Limb (tissue), 2 donors: ENCODE data around the gene PRICKLE2.
"Not testable (repeated sequence)": the region's sequence is repeated elsewhere in the genome, so short reads cannot be mapped to it uniquely, and the experiment has no call there.

Source experiments
- DNase-seq, 2 donors: peaks; one replicate each; pipeline ENCODE4 v3.0.0-alpha.2; 2016; ENCODE audit errors: extremely low spot score in 2 of 2

The PRICKLE2 gene

DNA sequence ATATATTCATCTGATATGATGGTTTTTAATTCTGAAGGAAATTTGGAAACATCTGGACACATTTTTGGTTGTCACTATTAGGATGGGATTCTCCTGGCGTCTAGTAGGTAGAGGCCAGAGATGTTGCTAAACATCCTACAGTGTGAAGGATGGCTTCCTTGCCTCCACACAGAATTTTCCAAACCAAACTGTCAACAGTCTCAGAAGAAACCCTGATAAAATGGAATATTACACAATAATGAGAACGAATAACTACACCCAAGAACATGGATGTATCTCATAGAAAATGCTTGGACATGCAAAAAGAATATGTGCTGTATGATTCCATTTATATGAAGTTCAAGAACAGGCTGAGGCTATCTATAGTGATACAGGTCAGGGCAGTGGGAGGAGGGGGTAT, 122.1 kb downstream of the PRICKLE2 start:
- no peak for DNase-seq

DNA sequence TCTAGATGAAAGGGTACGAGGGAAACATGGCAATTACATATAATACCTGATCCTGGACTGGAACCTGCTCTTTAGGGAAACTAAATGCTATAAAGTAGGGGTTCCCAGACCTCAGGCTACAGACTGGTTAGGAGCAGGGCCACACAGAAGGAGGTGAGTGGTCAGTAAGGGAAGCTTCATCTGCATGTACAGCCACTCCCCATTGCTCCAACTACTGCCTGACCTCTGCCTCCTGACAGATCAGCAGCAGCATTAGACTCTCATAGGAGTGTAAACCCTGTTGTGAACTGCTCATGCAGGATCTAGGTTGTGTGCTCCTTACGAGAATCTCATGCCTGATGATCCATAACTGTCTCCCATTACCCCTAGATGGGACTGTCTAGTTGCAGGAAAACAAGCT, 123.1 kb downstream of the PRICKLE2 start:
- no peak for DNase-seq

GRCh38 chr3:64099316-64099715, 126.0 kb downstream of the PRICKLE2 start:
- no peak for DNase-seq

DNA sequence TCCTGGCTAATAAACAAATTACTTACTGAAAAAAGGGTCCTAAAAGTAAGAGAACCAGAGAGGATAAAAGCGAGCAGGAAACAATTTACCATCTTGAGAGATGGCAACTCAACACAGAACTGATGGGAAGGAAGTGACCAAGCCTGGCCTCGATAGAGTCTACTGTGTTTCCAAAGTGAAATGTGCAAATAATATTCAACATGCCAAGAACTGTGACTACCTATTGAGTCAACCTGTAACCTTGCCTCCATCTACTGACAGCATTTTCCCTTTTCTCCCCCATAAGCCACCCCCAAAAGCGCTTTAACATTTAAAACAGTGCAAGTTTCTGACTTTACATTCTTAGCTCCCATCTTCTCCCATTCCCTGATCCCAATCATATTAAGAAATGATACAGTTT, 126.6 kb downstream of the PRICKLE2 start:
- DNase-seq, result no peak

DNA sequence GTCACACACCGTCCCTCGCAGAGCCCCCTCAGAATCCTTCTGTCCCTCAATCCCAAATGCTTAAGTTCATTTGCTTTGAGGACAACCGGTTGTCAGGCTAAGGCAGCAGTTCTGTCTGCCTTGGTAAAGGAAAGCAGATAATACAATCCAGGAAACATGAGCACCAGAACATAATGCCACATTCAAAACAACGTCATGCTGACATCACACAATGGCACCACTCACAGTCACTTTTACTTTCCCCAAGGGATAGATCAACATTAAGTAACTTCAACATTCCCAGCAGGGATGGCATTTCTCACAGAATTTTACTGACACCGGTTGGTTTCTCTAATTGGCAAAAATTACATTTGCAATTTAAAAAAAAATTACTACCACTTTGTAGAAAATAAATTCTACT, 127.3 kb downstream of the PRICKLE2 start:
- no peak for DNase-seq

DNA sequence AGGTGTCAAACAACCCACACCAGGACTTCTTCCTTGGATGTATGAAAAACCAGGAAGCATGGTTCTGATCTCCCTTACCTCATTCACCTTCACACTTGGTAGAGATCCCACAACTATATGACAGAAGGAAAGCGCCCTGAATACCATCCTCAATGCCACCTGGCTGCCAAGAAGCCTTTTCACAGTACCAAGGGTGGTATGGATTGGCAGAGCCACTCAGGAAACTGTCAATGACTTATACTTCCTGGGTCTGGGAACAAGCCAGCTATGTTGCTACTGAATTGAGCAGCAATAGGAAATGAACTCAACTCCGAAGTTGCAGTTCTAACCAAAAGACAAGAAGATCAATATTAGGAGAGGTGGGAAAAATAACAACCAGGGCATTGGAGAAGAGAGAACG, 129.5 kb downstream of the PRICKLE2 start:
- no peak for DNase-seq

- DNase-seq, result no peak
These were observed 130.6 kb downstream of the PRICKLE2 start for GRCh38 chr3:64094713-64095079.

DNA sequence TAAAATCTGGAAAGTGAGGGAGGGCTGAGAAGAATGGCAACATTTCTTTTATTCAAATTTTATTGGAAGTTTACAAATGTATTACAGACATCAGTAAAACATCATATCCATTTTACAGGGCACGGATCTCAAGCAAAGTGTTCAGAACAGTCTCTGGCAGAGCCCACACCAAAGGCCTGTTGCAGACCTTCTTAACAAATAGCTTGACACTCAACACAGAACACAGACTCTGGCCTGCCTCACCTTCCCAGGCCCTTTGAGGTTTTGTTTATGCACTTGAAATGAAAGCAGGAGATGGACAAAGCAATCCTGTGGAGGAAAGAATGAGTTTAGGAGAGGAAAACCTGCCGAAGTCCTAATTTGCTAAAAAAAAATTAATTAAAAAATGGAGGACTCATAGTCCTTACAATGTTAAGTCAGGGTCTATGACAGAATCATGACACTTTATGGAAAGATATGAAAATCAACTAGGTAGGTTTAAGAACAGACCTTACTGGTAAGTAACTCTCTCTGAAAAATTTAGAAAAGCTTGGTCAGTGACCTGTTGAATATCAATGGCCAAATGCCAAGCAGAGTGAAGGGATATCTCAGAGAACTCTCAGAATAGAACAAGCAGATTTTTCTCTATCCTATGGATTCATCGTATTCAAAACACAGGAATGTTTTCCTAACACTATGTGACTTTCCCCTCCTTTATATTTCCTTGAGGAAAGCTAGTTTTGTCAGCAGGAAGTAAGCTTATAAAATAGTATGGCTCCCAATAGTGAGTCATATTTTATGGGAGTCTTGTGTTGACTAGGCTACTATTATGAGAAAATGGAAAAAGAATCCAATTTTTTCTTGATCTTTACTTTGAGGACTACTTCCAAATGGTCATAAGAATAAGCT, 131.2 kb downstream of the PRICKLE2 start:
- DNase-seq, result no peak

DNA sequence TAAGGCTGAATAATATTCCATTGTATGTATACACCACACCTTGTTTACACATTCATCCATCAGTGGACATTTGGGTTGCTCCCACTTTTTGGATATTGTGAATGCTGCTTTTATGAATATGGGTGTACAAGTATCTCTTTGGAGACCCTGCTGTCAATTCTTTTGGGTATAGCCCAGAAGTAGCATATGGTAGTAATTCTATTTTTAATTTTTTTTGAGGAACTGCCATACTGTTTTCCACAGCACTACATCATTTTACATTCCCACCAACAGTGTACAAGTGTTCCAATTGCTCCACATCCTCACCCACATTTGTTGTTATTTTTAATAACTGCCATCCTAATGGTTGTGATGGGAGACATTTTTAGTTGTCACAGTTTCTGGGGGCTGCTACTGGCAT, 132.1 kb downstream of the PRICKLE2 start:
- DNase-seq, result no peak

- DNase-seq, result no peak
These were observed 133.8 kb downstream of the PRICKLE2 start for GRCh38 chr3:64091501-64091900.

- DNase-seq, result not testable (repeated sequence)
These were observed 135.9 kb downstream of the PRICKLE2 start for GRCh38 chr3:64089386-64089785.

GRCh38 chr3:64088408-64089205, 136.7 kb downstream of the PRICKLE2 start:
- DNase-seq, result no peak

DNA sequence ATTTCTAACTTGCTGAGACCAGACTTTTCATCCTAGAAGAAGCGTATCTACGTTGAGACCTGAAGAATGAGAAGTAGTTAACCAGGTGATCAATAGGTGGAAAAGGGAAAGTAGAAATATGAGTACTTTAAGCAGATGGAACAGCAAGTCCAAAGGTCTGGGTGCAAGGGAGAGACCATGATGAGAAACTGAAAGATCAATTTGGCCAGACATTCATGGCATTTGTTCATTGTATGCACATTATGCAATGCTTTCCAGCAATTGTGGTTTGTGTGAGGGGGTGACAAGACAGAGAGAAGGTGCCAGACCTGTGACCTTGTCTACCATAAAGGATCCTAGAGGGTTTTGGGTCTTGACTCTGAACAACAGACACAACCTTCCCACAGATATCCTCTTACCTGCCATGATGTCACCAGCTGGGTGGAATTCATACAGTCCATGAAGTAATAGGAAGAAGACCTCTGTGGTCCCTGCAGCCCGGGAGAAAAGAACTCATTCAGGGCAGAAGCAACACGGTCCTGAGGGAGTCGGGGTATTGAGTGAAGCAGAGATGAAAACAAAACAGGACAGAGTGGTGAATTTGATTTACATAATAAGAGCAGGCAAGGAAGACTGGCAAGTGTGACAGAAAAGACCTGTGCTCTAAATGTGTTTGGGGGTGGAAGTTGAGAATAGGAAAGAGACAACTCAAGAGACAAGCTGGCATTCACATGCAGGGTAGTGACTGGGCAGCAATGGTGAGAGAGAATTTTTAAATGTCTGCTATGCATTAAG, 138.6 kb downstream of the PRICKLE2 start:
- DNase-seq, result no peak

DNA sequence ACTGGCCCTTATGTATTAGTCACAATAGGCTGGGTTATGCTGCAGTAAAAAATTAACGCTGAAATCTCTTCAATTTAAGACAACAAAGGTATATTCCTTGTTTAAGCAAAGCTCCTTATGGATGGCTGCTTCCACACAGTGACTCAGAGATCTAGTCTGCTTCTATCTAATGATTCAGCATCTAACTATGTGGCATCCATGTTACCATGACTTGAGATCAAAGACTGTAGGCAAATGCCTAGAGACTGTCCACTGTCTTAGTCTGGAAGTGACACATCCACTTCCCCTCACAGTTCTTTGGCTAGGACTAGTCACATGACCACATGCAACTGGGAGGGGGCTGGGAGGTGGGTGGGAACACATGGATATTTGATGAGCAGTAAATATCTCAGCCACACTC, 140.6 kb downstream of the PRICKLE2 start:
- DNase-seq, result no peak

DNA sequence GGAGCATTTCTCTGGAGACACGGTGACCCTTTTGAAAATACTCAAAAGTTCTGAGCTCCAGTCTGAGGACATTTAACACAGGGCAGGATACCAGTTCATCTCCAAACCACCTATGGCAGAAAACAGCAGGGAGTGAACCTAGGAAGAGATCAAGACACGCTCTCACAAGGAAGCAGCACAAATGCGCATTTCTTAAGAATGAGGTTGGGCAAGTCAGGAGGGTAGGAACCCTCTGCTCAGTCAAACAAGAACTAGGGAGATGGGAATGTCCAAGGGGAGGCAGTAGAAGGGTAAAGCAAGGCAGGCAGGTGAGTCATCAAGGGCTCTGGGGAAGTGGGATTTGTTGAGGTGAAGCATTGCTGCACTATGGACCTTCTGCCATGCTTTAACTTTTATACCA, 141.7 kb downstream of the PRICKLE2 start:
- no peak for DNase-seq

- DNase-seq, result peak in 1 of 2 donors; percentile 34
These were observed 142.2 kb downstream of the PRICKLE2 start for GRCh38 chr3:64082961-64083541.

DNA sequence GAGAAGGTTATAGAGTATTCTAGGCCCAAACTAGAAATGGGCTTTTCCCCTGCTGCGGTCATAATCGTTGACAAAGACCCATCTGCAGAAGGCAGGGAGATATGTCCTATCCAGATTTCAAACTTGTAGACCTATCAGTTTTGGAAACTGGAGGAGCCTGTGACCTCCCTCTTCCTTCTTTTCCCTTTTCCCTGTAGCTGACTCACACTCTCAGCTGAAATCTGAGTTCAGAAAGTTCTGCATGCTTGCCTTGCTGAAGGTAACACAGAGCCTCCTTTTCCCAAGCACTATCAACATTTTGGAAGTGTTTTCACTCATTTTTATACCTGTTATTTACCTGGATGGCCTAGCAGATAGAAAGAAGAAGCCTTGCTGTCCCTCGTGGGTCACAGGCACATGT, 142.9 kb downstream of the PRICKLE2 start:
- no peak for DNase-seq

GRCh38 chr3:64081235-64081630, 144.0 kb downstream of the PRICKLE2 start:
- no peak for DNase-seq

GRCh38 chr3:64080616-64081234, 144.5 kb downstream of the PRICKLE2 start:
- DNase-seq, result no peak

GRCh38 chr3:64079369-64080150, 145.7 kb downstream of the PRICKLE2 start:
- no peak for DNase-seq
